Osteoblast (primary cell): ENCODE results near the gene CTCFL. TPM values are rescaled to one million over a fixed set of nuclear protein-coding genes. Genes with fewer than 3 reads are reported as not detected.

Experiments
- DNase-seq: peaks from one replicate; pipeline ENCODE4 v3.0.0; 2011; ENCODE audit warnings: low spot score, mixed read lengths; ENCODE audit not compliant: insufficient read length; ENCODE audit errors: missing footprints
- H2AFZ ChIP-seq: 2 replicates; pipeline ENCODE4 v1.6.0; 2011; ENCODE audit warnings: mild to moderate bottlenecking, low read length
- H3K27ac ChIP-seq: 2 replicates; pipeline ENCODE4 v1.5.1; 2011; ENCODE audit warnings: mild to moderate bottlenecking, low read depth, low read length, moderate library complexity
- H3K27me3 ChIP-seq: 2 replicates; pipeline ENCODE4 v1.6.0; 2012; ENCODE audit warnings: mild to moderate bottlenecking, control low read depth, inconsistent platforms, low read length, moderate library complexity; ENCODE audit not compliant: insufficient read depth
- H3K36me3 ChIP-seq: 2 replicates; pipeline ENCODE4 v1.5.1; 2011; ENCODE audit warnings: mild to moderate bottlenecking, low read length, control low read depth, moderate library complexity; ENCODE audit not compliant: insufficient read depth
- H3K4me1 ChIP-seq: 2 replicates; pipeline ENCODE4 v1.5.1; 2011; ENCODE audit warnings: mild to moderate bottlenecking, low read length, control low read depth, moderate library complexity; ENCODE audit not compliant: insufficient read depth
- H3K4me2 ChIP-seq: 2 replicates; pipeline ENCODE4 v1.6.0; 2011; ENCODE audit warnings: mild to moderate bottlenecking, low read length; ENCODE audit not compliant: insufficient read depth
- H3K4me3 ChIP-seq: fragments of 200-600 bp; sonication (generic); 3 replicates; pipeline ENCODE4 v1.5.1; 2012; ENCODE audit warnings: mild to moderate bottlenecking, low read length, inconsistent platforms; ENCODE audit not compliant: insufficient read depth
- H3K79me2 ChIP-seq: 2 replicates; pipeline ENCODE4 v1.6.0; 2012; ENCODE audit warnings: mild to moderate bottlenecking, low read length, control low read depth, inconsistent platforms; ENCODE audit not compliant: insufficient read depth
- H3K9me3 ChIP-seq: 2 replicates; pipeline ENCODE4 v1.5.1; 2011; ENCODE audit warnings: low read depth, low read length, control low read depth
- H4K20me1 ChIP-seq: 2 replicates; pipeline ENCODE4 v1.6.0; 2012; ENCODE audit warnings: mild to moderate bottlenecking, low read length, control low read depth; ENCODE audit not compliant: insufficient read depth
- CTCF ChIP-seq: IDR thresholded peaks from 2 replicates; pipeline ENCODE4 v1.5.1; 2011; ENCODE audit warnings: mild to moderate bottlenecking, low read depth, low read length, moderate library complexity; ENCODE audit errors: extremely low read depth
- total RNA-seq: library from RNA; depleted of rRNA; stranded (reverse); fragments of >200 nt; gene quantifications from 2 replicates; pipeline ENCODE4 v1.2.3, GENCODE V29; 2012

The CTCFL gene
- total RNA-seq, 1 donor = not detected

- DNase-seq = peak; percentile 54
- Histone ChIP-seq H3K4me1 (no peaks in the 10 kb centered on the region), H3K27me3 (peaks cover 8% of the 10 kb centered on the region), H3K9me3 (no peaks in the 10 kb centered on the region), H4K20me1 (no peaks in the 10 kb centered on the region), H3K4me3 (no peak overlapping the region), H3K79me2 (no peaks in the 10 kb centered on the region), H3K36me3 (no peaks in the 10 kb centered on the region), H3K4me2 (no peak overlapping the region), H3K27ac (no peak overlapping the region), H2AFZ (no peak overlapping the region)
- TF ChIP-seq CTCF = no peak
Measured at GRCh38 chr20:57501461-57502335, 23.2 kb downstream of the CTCFL start.

DNA sequence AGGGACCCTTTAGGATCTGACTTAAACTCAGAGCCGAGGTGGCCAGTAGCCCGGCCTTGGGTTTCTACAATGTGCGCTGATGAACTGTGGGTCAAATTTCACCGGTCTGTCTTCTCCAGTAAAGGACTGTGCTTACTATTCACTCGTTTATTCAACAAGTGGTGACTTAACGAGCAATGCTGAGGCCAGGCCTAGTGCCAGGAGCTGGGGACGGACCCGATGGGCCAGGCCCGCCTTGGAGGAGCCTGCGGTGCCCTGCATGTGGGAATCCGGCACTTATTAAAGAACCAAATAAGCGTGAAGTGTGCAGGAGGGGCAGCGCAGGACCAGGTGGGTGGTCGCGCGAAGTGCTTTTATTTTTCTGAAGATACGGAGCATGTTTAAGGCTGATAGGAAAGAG, 24.0 kb downstream of the CTCFL start:
- Histone ChIP-seq H3K79me2 (no peaks in the 10 kb centered on the region), H3K4me3 (no peak overlapping the region), H4K20me1 (no peaks in the 10 kb centered on the region), H3K4me1 (no peaks in the 10 kb centered on the region), H3K9me3 (no peaks in the 10 kb centered on the region), H2AFZ (no peak overlapping the region), H3K4me2 (no peak overlapping the region), H3K36me3 (no peaks in the 10 kb centered on the region), H3K27me3 (peaks cover 9% of the 10 kb centered on the region), H3K27ac (no peak overlapping the region)
- TF ChIP-seq CTCF = no peak
- DNase-seq = no peak

- Histone ChIP-seq H3K79me2 (no peaks in the 10 kb centered on the region), H2AFZ (no peak overlapping the region), H3K27ac (no peak overlapping the region), H3K9me3 (no peaks in the 10 kb centered on the region), H3K27me3 (peaks cover 7% of the 10 kb centered on the region), H3K4me3 (no peak overlapping the region), H4K20me1 (no peaks in the 10 kb centered on the region), H3K4me2 (no peak overlapping the region), H3K36me3 (no peaks in the 10 kb centered on the region), H3K4me1 (no peaks in the 10 kb centered on the region)
- TF ChIP-seq CTCF = no peak
- no peak for DNase-seq
Measured at GRCh38 chr20:57500235-57500634, 24.7 kb downstream of the CTCFL start.

DNA sequence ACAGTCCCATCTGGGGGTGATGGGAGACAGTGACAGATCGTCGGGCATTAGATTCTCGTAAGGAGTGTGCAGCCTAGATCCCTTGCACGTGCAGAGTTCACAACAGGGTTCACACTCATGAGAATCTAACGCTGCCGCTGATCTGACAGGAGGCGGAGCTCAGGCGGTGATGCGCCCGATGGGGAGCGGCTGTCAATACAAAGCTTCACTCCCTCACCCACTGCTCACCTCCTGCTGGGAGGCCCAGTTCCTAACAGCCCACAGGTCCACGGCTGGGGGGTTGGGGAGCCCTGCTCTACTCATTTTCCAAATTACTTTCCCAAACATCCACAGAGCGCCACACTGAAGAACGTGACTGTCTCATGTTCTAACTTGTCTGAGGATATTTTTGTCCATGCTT, 25.3 kb downstream of the CTCFL start:
- no peaks in the 10 kb centered on the region for H4K20me1 ChIP-seq
- no peaks in the 10 kb centered on the region for H3K36me3 ChIP-seq
- H3K4me2 ChIP-seq = no peak overlapping the region
- H3K27me3 ChIP-seq = peaks cover 7% of the 10 kb centered on the region
- no peak for DNase-seq
- TF ChIP-seq CTCF = no peak
- no peak overlapping the region for H2AFZ ChIP-seq
- no peaks in the 10 kb centered on the region for H3K9me3 ChIP-seq
- H3K4me1 ChIP-seq = peaks cover 3% of the 10 kb centered on the region
- no peak overlapping the region for H3K27ac ChIP-seq
- no peaks in the 10 kb centered on the region for H3K79me2 ChIP-seq
- H3K4me3 ChIP-seq = no peak overlapping the region
